CD14-positive monocyte (primary cell): ENCODE results near the gene AVPR1B. TPM values are rescaled to one million over a fixed set of nuclear protein-coding genes. Genes with fewer than 3 reads are reported as not detected.

Experiments
- DNase-seq, 3 donors: peaks; one replicate each; pipeline ENCODE4 v3.0.0-alpha.2; 2011 to 2022
- H2AFZ ChIP-seq: 2 replicates; pipeline ENCODE4 v1.6.0; 2012; ENCODE audit warnings: mild to moderate bottlenecking, low read depth, low read length, inconsistent platforms; ENCODE audit not compliant: insufficient read depth, poor library complexity, severe bottlenecking
- H3K27ac ChIP-seq, 2 donors: 1 replicate in 1 of 2; 2 replicates in 1 of 2; pipeline ENCODE4 v1.5.1; 2012 to 2013; ENCODE audit warnings: low read length in 2 of 2, control low read depth in 1 of 2, inconsistent platforms in 1 of 2, low read depth in 1 of 2, mild to moderate bottlenecking in 1 of 2
- H3K27me3 ChIP-seq, 2 donors: one replicate each; pipeline versions ENCODE4 v1.6.0 to v1.6.1; 2011 to 2013; ENCODE audit warnings: low read length in 2 of 2; ENCODE audit not compliant: control insufficient read depth in 2 of 2, insufficient read depth in 2 of 2
- H3K36me3 ChIP-seq, 2 donors: replicated peaks in 1 of 2; 1 replicate in 1 of 2; 2 replicates in 1 of 2; pipeline versions ENCODE4 v1.5.1 to v1.6.1; 2012 to 2013; ENCODE audit warnings: low read length in 2 of 2, control low read depth in 1 of 2, inconsistent platforms in 1 of 2, mild to moderate bottlenecking in 1 of 2; ENCODE audit not compliant: insufficient read depth in 2 of 2, control insufficient read depth in 1 of 2
- H3K4me1 ChIP-seq, 2 donors: 1 replicate in 1 of 2; 2 replicates in 1 of 2; pipeline versions ENCODE4 v1.5.1 to v1.6.1; 2012 to 2013; ENCODE audit warnings: low read length in 2 of 2, control low read depth in 1 of 2, inconsistent platforms in 1 of 2, mild to moderate bottlenecking in 1 of 2, moderate library complexity in 1 of 2; ENCODE audit not compliant: insufficient read depth in 2 of 2, control insufficient read depth in 1 of 2
- H3K4me2 ChIP-seq: replicated peaks from 2 replicates; pipeline ENCODE3; 2012; ENCODE audit warnings: low read length, moderate library complexity, mild to moderate bottlenecking; ENCODE audit not compliant: poor library complexity, severe bottlenecking; ENCODE audit errors: extremely low read depth
- H3K4me3 ChIP-seq, 3 experiments: fragments of 200-600 bp in 1 of 3; sonication (generic) in 1 of 3; replicated peaks in 1 of 3; 1 replicate in 2 of 3; 2 replicates in 1 of 3; pipeline ENCODE4 v1.5.1; 2011 to 2013; ENCODE audit warnings: low read length in 3 of 3, mild to moderate bottlenecking in 3 of 3, control low read depth in 2 of 3, low read depth in 2 of 3, inconsistent platforms in 1 of 3, moderate library complexity in 1 of 3
- H3K79me2 ChIP-seq: 2 replicates; pipeline ENCODE4 v1.6.0; 2012; ENCODE audit warnings: mild to moderate bottlenecking, control low read depth, inconsistent platforms, low read length, moderate library complexity; ENCODE audit not compliant: insufficient read depth
- H3K9ac ChIP-seq: 2 replicates; pipeline ENCODE4 v1.6.0; 2017; ENCODE audit warnings: low read length, mild to moderate bottlenecking; ENCODE audit not compliant: insufficient read depth, poor library complexity, severe bottlenecking
- H3K9me3 ChIP-seq, 2 donors: replicated peaks in 1 of 2; 1 replicate in 1 of 2; 2 replicates in 1 of 2; pipeline versions ENCODE4 v1.5.1 to v1.6.1; 2012 to 2013; ENCODE audit warnings: low read length in 2 of 2, control low read depth in 1 of 2; ENCODE audit not compliant: control insufficient read depth in 1 of 2, insufficient read depth in 1 of 2
- H4K20me1 ChIP-seq: 2 replicates; pipeline ENCODE4 v1.6.0; 2012; ENCODE audit warnings: mild to moderate bottlenecking, low read length, control low read depth, moderate library complexity; ENCODE audit not compliant: insufficient read depth
- H3K27ac Mint-ChIP-seq, 7 donors: one replicate each; pipeline ENCODE4 v1.8.0; 2020; ENCODE audit warnings: mild to moderate bottlenecking in 7 of 7, mixed read lengths in 7 of 7, moderate library complexity in 6 of 7, inconsistent platforms in 2 of 7
- H3K27me3 Mint-ChIP-seq, 3 donors: one replicate each; pipeline ENCODE4 v1.8.0; 2021 to 2022; ENCODE audit warnings: low read depth in 3 of 3, mild to moderate bottlenecking in 3 of 3, mixed read lengths in 3 of 3, moderate library complexity in 3 of 3, inconsistent platforms in 1 of 3
- H3K36me3 Mint-ChIP-seq, 2 donors: one replicate each; pipeline ENCODE4 v1.8.0; 2020; ENCODE audit warnings: mixed read lengths in 2 of 2, inconsistent platforms in 1 of 2, mild to moderate bottlenecking in 1 of 2
- H3K4me1 Mint-ChIP-seq: one replicate; pipeline ENCODE4 v1.8.0; 2020; ENCODE audit warnings: mild to moderate bottlenecking, mixed read lengths
- H3K4me3 Mint-ChIP-seq, 2 donors: one replicate each; pipeline ENCODE4 v1.8.0; 2020; ENCODE audit warnings: mild to moderate bottlenecking in 2 of 2, mixed read lengths in 2 of 2, moderate library complexity in 1 of 2
- H3K9me3 Mint-ChIP-seq, 7 donors: one replicate each; pipeline ENCODE4 v1.8.0; 2020 to 2022; ENCODE audit warnings: mixed read lengths in 7 of 7, mild to moderate bottlenecking in 6 of 7, moderate library complexity in 6 of 7, inconsistent platforms in 2 of 7
- CTCF ChIP-seq: fragments of 200-600 bp; IDR thresholded peaks from one replicate; pipeline ENCODE4 v1.8.0; 2022; ENCODE audit warnings: antibody characterized with exemption, mild to moderate bottlenecking
- WGBS: methylation state at CpG from one replicate; pipeline ENCODE4 v1.1.5; 2013; ENCODE audit warnings: missing lambda C conversion rate; ENCODE audit not compliant: insufficient coverage; 5-methylcytosine and 5-hydroxymethylcytosine counted together
- intact Hi-C, 2 donors: fragments of 100-400 bp; cut with micrococcal nuclease; formaldehyde crosslinking; loops; one replicate each; pipeline versions ENCODE4 v1.15.0 to v1.15.1; 2023
- polyA plus RNA-seq, 3 donors: library from polyadenylated mRNA; depleted of rRNA in 1 of 3; unstranded in 2 of 3; stranded (reverse) in 1 of 3; fragments of 300-500 nt in 2 of 3; fragments of >200 nt in 1 of 3; fragmentation: Illumina TruSeq in 2 of 3; gene quantifications; 1 replicate in 2 of 3; 2 replicates in 1 of 3; pipeline ENCODE4 v1.2.3, GENCODE V29; 2012 to 2021

The AVPR1B gene
- polyA plus RNA-seq, 3 donors, result not detected

GRCh38 chr1:206081856-206082255, 35.3 kb downstream of the AVPR1B start:
- DNase-seq, result peak; percentile 48 to 59 (median 48)
- no peak overlapping the region for H3K4me3 Mint-ChIP-seq
- H3K4me3 ChIP-seq, result no peak overlapping the region
- no peaks in the 10 kb centered on the region for H3K9me3 ChIP-seq
- no peaks in the 10 kb centered on the region for H4K20me1 ChIP-seq
- no peaks in the 10 kb centered on the region for H3K36me3 Mint-ChIP-seq
- H3K9ac ChIP-seq, result no peak overlapping the region
- no peaks in the 10 kb centered on the region for H3K36me3 ChIP-seq
- peaks cover 48% of the 10 kb centered on the region for H3K4me1 Mint-ChIP-seq
- WGBS, result 41% methylated on average over 4 of the region's 5 CpGs
- intact Hi-C loops, result no loop called here
- no peak overlapping the region for H3K27ac ChIP-seq
- no peak overlapping the region for H2AFZ ChIP-seq
- peak overlapping the region in 4 of 7 donors; percentile 28 to 82 (median 62) for H3K27ac Mint-ChIP-seq
- no peaks in the 10 kb centered on the region for H3K27me3 ChIP-seq
- no peak overlapping the region for H3K4me2 ChIP-seq
- H3K4me1 ChIP-seq, result peaks cover 44 to 57% of the 10 kb centered on the region in 2 donors
- no peaks in the 10 kb centered on the region for H3K79me2 ChIP-seq
- no peak for TF ChIP-seq CTCF
- H3K9me3 Mint-ChIP-seq, result peaks cover 0 to 1% (median 0%) of the 10 kb centered on the region in 7 donors
- no peaks in the 10 kb centered on the region for H3K27me3 Mint-ChIP-seq

GRCh38 chr1:206080026-206080820, 37.0 kb downstream of the AVPR1B start:
- H3K4me3 Mint-ChIP-seq, result peak overlapping the region in 1 of 2 donors; percentile 39
- Histone ChIP-seq H3K9me3 (no peaks in the 10 kb centered on the region), H3K4me2 (no peak overlapping the region), H3K79me2 (no peaks in the 10 kb centered on the region), H2AFZ (no peak overlapping the region), H4K20me1 (no peaks in the 10 kb centered on the region), H3K4me1 (peaks cover 44 to 57% of the 10 kb centered on the region in 2 donors), H3K27ac (no peak overlapping the region), H3K9ac (no peak overlapping the region), H3K27me3 (no peaks in the 10 kb centered on the region), H3K36me3 (no peaks in the 10 kb centered on the region), H3K4me3 (no peak overlapping the region)
- H3K4me1 Mint-ChIP-seq, result peaks cover 51% of the 10 kb centered on the region
- intact Hi-C loops, result no loop called here
- no peak for TF ChIP-seq CTCF
- H3K36me3 Mint-ChIP-seq, result no peaks in the 10 kb centered on the region
- WGBS, result 6% methylated on average over 2 of the region's 8 CpGs
- peak overlapping the region in 1 of 7 donors; percentile 21 for H3K27ac Mint-ChIP-seq
- H3K9me3 Mint-ChIP-seq, result peaks cover 0 to 1% (median 0%) of the 10 kb centered on the region in 7 donors
- DNase-seq, result no peak
- no peaks in the 10 kb centered on the region for H3K27me3 Mint-ChIP-seq
